Activated CD4-positive, CD25-positive, alpha-beta regulatory T cell (primary cell): ENCODE results near the gene LIMCH1.

Source experiments
- DNase-seq, 4 experiments: peaks; one replicate each; lab custom pipeline; 2025; lab: John Stamatoyannopoulos, UW

The LIMCH1 gene

DNA sequence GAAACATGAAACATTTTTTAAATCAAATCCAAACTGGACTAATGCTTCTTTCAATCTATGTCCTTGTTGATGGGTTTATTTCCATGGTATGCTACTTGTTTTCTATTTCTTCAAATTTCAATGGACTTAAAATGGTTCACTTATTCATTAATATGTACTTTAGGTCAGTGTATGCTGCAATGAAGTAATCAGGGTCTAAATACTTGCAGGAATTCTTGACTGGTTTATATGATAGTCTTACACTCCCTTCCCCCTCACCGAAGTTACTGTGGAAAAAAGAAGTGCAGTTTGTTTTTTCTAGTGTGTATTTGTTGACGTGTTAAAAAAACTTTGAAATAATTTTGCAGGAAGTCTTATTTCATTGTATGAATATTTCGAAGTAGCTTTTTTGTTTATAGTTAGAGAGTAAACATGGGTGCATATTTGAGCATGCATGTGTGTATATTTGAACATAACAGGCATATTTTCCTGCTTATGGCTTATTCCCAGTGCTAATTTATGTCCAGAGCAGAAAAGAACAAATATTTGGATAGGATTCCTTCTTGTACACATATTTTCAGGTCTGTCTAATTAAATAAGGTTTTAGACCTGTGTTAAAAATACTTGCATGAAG, 65.0 kb downstream of the LIMCH1 start:
- no peak for DNase-seq

DNA sequence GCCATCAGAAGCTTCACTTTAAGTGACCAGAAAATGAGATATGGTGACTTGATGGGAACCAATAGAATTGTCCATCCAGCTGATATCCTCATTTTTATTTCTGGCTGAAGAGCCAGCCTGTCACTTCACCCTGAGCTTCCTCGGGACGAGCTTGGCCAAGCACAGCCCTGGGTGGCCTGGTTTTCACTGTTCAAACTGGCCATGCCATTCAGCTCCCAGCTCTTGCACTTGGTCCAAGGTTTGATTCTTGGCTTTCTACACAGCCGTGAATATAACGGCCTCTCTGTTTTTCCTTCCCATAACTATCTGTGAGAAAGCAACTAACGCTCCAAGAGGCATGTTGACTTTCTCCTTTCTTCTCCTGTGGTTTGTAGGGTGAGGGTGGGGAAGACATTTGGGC, 71.9 kb downstream of the LIMCH1 start:
- no peak for DNase-seq

DNA sequence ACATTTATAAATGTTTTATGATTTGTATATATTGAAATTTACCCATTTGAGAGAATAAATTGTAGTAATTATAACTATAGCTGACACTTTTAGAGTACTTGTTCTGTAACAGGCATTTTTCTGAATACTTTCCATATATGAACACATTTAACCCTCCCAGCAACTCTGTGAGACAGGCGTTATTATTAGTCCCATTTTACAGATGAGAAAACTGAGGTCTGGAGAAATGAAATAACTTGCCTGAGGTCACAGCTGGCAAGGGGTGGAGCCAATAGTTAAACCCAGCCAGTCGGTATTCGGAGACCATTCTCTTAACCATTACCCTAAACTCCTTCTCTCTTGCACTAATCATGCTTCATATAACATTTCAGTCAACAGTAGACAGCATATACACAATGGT, 72.5 kb downstream of the LIMCH1 start:
- no peak for DNase-seq

DNA sequence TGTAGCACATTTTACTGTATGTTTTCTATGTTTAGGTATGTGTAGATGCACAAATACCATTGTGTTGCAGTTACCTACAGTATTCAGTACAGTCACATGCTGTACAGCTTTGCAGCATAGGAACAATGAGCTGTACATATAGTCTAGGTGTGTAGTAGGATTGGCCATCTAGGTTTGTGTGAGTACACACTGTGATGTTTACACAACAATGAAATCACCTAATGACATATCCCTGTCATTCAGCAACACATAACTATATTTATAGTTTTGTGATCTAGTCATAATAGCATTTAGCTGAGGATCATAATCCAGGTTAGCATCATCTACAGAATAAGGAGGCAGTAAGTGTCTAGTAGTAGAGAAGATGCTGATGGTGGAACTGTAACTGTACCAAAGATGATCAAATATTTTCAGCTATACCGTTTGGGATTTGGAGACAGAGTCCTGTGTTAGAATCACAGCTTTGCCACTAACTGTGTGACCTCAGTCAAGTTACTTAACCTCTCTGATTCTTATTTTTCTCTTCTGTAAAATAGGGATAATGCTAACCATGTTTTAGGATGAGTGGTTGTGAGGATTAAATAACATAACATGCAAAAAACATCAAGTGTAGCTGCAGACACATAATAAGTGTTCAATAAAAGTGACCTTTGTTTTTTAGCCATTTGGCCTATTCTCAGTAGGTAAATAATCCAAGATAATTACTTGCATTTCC, 73.3 kb downstream of the LIMCH1 start:
- no peak for DNase-seq

DNA sequence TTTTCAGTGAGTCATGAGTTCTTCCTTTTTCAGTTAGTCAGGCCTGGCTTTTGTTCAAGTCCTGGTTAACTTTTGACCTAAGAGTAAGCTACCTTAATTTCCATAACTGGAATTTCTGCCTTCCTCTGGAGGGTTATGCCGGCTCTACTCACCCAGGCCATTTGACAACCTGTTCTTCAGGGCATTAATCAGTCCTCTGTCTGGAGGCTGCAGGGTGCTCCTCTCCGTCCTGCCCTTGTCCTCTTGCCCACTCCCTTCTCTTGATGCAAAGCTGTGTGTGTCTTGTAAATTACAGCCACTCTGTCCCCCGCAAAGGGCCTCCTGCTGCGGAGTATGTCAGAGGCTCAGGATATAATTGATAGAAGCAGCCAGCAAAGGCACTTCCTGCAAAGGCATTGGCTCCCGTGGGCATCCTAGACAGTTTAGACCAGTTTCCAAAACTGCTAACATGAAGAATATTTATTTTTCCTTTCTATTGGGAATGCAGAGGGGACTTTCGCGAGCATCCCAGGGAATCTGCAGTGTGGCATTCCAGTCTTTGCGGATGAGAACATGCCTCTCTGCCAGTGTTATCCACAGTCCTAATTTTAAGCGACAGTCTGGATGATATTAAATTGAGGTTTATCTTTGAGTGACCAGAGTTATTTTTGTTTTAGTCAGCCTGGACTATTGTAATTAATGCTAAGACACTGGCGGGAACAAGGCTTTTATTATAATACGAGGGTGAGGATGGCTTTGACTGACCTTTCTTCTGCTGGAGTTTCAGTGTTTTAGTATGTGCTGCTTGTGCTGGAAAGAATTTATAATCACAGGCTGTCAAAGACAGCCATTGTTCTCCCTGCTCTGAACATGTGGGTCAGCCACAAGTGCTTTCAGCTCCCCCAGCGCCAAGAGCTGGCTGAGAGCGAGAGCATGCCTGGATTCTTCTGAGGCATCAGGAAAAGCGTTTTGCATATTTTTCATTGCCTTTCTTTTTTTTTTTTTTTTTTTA, 74.2 kb downstream of the LIMCH1 start:
- DNase-seq, result no peak

DNA sequence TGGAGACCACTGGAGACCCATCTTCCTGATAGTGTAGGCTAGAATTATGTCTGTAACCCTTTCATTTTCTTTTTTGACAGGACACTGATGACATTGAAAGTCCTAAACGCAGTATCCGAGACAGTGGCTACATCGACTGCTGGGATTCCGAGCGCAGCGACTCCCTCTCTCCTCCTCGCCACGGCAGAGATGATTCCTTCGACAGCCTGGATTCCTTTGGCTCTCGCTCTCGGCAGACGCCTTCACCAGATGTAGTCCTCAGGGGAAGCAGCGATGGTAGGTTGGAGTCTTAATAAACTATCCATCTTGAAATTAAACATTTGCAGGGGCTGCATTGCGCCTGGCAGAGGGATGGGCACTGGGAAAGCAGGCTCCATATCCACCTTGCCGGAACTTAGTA, 75.4 kb downstream of the LIMCH1 start:
- DNase-seq, result no peak

DNA sequence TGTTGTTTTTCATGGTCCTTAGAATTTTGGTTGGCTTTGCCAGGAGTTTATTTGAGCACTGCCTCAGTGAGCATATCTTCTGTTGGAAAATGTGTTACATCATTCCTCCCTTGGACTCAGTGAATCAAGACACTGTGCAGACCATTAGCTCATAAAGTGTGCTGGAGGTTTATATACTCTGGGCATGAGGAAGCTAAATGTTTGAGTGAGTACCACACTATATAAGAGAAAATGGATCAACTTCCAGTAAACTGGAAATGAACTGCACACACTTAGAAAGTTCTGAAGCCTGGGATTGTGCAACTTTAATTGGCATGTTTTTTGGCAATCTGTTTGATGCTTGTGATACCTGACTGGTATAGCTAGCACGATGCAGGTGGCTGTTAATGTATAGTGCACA, 75.9 kb downstream of the LIMCH1 start:
- no peak for DNase-seq

DNA sequence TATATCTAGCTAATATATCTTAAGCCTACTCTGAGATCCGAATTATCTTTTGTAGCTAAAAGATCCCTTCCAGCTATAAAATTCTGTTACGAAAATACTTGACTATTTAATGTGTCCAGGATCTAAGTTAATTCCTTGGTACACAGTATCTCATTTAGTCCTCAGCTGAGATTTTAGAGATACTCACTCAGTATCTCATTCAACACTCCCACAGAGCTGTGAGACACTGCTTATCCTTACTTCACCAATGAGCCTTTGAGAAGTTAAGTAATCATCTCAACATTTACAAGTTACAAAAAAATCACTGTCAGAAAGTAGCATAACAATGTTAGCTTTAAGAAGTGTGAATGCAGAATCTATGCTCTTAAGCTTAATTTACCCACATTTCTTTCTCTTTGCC, 76.6 kb downstream of the LIMCH1 start:
- no peak for DNase-seq

DNA sequence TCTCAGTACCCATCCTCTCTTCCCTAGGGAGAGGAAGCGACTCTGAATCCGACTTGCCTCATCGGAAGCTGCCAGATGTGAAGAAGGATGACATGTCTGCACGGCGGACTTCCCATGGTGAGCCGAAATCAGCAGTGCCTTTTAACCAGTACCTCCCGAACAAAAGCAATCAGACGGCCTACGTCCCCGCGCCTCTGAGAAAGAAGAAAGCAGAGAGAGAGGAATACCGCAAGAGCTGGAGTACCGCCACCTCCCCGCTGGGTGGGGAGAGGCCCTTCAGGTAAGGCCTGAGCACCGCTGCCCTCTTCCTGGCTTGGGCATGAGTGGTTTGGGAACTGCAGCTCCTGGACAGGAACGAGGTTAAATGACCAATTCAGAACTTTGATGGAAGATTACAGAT, 81.2 kb downstream of the LIMCH1 start:
- no peak for DNase-seq

DNA sequence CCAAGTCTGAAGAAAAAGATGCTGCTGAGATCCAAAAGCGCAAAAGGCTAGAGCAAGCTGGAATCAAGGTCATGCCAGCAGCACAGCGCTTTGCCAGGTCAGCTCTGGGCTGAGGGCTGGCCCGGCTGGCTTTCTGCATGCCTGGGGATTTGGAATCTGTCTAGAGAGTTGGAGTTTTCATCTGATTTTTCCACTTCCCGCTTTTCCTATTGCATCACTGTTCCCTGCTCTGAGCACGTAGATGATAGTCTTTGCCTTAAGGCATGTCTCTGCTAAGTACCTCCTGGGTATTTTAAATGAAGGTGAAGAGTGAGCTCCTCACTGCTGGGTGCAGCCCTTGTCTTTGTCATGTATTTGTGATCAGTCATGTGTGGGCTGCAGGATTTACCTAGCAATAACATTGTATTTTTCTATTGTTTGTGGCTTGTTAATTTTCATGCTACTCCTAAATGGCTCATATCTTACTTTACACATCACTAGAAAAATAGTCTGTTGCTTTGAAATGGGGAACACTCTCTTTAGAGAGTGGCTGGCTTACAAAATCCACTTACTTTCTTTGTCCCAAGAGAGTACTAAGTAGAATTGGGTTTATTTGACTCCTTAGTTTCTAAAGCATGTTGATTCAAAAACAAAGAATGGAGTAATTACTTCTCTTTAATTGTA, 82.8 kb downstream of the LIMCH1 start:
- no peak for DNase-seq

DNA sequence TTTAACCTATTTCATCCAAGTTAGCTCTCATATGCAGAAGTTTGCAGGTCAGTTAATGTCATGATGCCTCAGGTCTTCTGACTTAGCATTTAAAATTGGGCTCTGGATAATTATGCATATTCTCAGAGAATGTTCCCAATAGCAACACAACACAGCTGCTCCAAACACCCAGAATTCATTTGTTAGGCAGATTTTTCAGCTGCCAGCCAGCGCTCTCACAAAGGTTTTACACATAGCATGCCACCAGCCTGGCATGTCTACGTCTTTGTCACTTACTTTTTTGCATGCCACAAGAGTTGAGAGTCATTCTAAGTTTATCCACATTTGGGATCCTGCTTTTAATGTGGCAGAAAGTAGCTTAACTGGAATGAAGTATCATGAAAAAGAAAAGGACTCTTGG, 84.8 kb downstream of the LIMCH1 start:
- no peak for DNase-seq

DNA sequence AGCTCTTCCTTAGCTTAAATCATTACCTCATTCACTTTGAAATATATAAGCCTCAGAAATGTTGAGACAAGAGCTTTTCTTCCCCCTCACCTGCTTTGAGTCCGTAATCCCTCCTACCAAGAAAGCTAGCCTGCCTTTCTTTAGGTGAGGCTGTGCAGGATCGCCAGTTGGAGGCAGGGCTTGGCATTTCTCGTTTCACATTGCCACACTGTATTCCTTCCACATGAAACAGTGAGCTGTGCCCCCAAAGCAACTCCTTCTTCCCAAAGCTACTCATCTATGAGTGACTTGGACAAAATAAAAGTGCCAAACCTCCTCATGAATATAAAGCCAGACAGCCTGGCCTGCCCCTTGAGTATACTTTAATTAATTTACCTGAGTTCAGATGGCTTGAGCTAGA, 86.8 kb downstream of the LIMCH1 start:
- no peak for DNase-seq

DNA sequence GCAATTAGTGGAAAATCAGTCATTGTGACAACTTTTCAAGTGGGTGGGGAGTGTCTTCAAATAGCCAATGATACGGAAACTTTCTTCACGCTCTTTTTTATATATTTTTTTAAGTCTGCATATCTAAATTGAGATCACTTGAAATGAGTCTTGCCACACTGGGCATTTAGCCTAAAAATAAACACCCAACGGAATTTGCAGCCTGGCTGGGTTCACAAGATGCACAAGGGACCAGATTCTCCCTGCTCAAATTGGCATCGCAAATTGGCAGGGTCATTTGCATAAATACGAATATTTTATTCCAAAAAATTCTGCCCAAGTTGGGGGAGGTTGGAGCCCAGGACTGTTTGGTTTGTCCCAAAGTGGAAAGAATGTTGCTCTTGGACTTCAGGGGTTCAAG, 87.6 kb downstream of the LIMCH1 start:
- no peak for DNase-seq

DNA sequence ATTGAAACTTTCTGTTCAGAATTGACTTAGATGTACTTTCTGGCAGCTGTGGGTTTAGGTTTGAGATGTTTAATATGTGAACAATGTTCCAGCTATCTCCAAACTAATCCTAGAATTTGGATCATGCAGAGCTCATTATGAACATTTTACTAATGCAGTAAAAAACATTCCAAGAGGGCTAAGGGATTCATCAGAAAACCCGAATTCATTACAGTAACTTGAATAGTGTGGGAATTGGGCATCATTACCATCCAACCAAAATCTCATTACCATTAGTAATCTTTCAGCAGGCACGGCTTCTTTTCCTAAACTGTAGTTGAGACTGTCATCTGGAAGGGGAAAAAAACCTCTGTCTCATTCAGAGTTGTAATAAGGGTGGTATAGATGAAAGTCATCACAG, 91.0 kb downstream of the LIMCH1 start:
- no peak for DNase-seq

DNA sequence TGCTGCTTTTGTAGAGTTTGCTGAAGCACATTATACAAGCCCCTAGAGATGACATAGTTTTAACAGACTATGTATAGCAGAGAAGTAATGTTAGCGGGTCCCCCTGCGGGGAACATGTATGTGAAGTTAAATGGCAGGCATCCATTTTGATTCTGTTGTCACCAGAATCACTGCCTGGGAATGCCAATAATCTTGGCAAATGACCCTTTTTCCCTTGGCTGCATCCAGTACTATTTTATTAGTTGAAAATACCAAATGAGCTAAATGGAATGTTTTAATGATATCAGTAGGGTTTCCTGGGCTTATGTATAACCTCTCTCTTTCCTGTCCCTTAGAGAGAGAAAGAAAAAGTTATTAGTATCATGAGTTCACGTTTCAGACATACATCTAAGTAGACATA, 93.6 kb downstream of the LIMCH1 start:
- no peak for DNase-seq

DNA sequence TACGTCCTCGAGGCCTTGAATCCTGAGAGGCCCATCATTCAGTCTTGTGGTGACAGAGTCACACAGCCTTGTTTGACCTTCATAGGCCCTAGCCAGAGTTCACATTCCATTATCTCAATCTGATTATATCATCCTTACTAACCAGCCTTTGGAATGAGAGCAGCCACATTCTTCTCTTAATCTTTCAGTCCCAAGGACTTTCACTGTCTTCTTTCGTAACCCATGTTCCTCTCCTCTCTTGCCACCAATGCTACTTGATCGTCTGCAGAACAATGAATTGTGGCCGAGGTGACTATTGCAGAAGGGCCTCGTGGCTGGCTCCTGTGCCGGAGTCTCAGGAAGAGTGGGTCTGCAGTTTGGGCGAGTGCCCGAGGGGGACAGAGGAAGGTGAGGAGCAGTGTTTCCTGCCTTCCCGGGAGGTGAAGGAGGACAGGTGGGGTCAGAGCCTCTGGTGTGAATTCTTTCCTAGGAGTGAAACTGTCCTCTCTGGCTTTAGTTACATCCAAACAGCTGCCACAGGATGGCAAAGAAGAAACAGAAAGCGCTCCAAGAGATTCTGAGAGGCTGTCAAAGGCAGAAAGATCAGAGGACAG, 94.6 kb downstream of the LIMCH1 start:
- no peak for DNase-seq

DNA sequence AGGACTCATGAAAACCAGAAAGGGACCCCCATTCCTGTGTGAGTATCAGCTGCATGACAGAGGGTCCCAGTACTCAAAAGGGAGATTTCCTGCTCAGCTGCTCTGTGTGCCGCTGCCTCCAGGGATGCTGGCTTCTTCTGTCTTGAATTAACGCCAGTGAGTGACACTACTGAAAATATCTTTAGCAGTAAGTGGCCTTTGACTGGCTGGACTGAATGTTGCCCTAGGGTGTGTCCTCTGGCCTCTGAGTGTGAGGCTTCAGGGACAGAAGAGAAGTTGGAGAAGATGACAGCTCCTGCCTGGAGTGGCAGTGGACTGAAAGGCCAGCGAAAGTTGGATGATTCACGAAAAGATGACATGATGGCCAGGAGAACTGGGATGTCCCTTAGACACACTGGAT, 95.4 kb downstream of the LIMCH1 start:
- DNase-seq, result no peak

DNA sequence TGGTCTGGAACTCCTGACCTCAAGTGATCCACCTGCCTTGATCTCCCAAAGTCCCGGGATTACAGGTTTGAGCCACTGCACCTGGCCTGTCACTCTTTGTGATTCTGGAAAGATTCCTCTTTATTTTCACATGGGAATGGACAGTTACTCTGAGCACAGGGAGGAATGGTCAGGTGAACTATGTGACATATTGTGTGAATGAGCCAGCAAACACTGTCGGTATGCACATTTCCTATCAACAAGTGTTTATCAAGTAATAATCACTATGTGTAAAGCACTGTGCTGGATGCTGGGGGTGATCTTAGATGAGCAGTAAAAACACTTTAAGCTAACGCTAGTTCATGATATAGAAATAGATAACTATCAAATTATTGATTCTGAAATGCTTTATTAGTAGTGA, 97.5 kb downstream of the LIMCH1 start:
- no peak for DNase-seq

DNA sequence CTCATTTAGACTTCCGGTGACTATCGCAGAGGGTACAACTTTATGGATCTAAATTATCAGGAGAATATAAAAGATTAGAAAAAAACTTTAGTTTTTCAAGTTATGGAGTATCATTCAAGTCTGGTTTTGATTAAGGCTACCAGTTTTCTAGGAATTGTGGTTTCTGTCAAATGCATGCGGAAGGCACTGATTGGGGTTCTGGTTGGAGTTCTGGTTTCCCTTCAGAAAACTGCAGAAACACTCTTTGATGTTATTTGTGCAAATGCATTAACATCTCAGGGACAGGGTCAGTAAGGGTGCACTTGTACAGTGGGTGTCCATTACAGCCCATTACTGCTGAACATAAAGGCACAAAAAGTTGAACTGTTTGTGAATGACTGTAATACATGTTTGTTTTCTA, 100.2 kb downstream of the LIMCH1 start:
- DNase-seq, result no peak

DNA sequence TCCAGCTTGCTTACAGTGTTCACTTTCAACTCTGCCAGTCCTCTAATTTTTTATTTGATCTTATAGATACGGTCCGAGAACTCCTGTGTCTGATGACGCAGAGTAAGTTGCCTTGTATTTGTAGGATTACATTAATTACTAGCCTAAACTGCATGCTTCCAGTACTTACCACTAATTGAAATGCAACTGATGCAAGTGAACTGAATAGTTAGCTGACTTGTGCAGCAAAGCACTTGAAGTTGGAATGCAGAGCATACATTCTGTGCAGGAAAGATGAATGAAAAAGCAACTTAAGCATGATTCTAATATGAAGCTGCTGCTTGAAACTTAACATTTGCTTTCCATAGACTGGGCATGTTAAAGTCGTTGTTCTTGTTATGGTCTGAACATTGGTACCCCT, 100.9 kb downstream of the LIMCH1 start:
- no peak for DNase-seq

DNA sequence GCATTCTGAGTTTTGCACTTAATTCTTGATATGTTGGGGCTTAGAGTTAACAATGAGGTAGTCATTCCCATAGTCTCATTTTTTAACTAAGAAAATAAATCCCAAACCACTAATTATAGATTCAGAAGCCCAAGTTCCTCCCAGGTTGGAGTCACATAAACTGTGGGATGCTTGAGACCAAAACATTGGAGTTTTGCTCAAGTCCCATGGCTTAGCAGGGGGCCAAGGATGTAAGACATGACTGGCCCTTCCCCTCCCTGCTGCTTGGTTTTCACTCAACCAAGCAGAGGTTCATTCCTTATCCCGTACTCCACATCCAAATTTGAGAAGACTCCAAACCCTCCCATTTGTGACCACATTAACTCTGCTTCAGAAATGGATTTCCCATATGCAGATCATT, 101.3 kb downstream of the LIMCH1 start:
- DNase-seq, result no peak

DNA sequence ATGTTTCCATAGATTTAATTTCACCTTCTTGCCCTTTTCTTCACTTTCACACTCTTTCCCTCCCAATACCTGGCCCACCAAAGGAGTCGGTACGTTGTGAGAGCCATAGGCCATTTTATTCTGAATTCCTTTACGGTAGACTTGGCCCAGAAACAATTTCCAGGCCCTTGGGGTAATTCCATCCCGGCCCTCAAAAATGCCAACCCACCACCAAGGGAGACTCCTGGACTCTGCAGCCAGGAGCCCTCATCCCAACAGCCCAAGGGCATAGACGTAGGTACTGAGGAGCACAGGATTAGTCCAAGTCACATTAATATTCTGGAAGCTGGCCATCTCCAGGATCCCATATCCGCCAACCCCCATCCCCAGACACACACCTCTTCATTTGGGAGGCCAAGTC, 102.9 kb downstream of the LIMCH1 start:
- no peak for DNase-seq
